ENCODE measurements around the gene FAM210A. TPM values are rescaled to one million over a fixed set of nuclear protein-coding genes. Genes with fewer than 3 reads are reported as not detected.
A peak's percentile ranks its signal among the peaks of the same experiment; 100 is the strongest.

Gene FAM210A
- total and polyA plus RNA-seq, 9 of the 15 experiments (the other 6 are each of a cell fraction or from before 2014, with no cell fraction given) = 8.3 to 41.7 (median 19.1) TPM

DNA sequence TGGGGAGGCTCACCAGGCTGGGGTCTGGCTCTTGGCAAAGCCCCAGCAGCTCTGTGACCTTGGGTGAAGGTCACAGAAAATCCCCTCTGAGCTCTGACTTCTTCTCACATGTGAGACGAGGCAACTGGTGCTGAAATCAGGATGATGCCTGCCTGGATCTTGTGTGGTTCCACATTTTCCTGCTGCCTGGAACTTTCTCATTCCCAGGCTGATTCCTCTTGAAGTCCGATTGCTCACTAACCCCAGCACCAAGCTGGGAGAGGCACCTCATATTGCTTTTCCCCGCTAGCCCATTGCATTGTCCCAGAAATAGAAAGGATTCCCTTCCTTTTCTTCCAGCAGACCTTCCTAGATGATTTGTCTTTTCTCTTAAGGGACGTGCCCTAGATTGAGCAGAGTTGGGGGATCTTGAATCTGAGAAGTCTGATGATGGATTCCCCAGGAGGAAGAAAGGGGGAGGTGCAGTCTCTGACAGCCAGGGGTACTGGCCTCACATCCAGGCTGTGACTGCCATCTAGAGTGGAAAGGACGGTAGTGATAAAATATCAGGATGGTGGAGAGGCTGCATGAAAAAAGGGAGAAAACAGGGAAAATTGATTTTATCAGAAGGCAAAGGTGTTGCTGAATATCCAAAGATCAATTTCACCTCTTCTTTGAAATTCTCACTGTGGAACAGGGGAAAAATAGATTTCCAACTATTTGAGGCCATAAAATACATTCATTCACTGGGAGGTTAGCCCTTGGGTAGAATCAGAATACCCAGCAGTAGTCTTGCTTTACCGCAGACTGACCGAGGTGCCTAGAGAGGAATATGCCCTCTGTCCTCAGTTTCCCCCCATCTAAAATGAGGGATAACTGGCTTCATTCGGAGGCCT lies 96.3 kb downstream of the FAM210A start:
- FAIRE-seq = peak; percentile 94
- Histone ChIP-seq H3K9ac (ENCODE audit: insufficient read depth in 1 of 2, low read depth in 2 of 2, low read length in 2 of 2) (no peak overlapping the region), H3K4me2 (ENCODE audit: insufficient read depth, low read length) (no peak overlapping the region), H3K27me3 (ENCODE audit: control insufficient read depth in 2 of 2, insufficient read depth in 2 of 2, low read length in 2 of 2) (peaks cover 7 to 30% of the 10 kb centered on the region in 2 experiments; a peak in 4 of 5 replicates), H2AFZ (ENCODE audit: low read depth, low read length) (no peak overlapping the region), H3K27ac (ENCODE audit: extremely low read depth, low read depth, low read length) (no peak overlapping the region), H3K9me1 (ENCODE audit: control insufficient read depth, insufficient read depth, low read length) (no peaks in the 10 kb centered on the region), H3K36me3 (ENCODE audit: control insufficient read depth, insufficient read depth, low read length) (no peaks in the 10 kb centered on the region), H3K9me3 (replicated peaks; ENCODE audit: control insufficient read depth, insufficient read depth, low read depth, low read length) (0 out of 2 replicates have a peak, but pooled peaks cover 4% of the 10 kb centered on the region), H3K79me2 (ENCODE audit: control insufficient read depth, insufficient read depth, low read length) (no peaks in the 10 kb centered on the region), H4K20me1 (replicated peaks; ENCODE audit: control insufficient read depth, insufficient read depth, low read length) (no peaks in the 10 kb centered on the region; the same call in 1 of the 2 replicates), H3K4me1 (replicated peaks in 1 of 2; ENCODE audit: control insufficient read depth in 2 of 2, insufficient read depth in 2 of 2, low read length in 2 of 2) (no peaks in the 10 kb centered on the region), H3K4me3 (no peak overlapping the region)
- BruUV-seq (replicated peaks) = no TSS peak
- in situ Hi-C loops (cut with MboI) = no loop called here
- WGBS (ENCODE audit: insufficient coverage, low coverage, missing lambda C conversion rate) = 14% methylated on average over 8 of the region's 8 CpGs
- intact Hi-C loops (cut with micrococcal nuclease) = loop anchor here (1.0 kb wide), 1 partner anchor 72 kb away; no protein-coding TSS in a partner anchor
- peak; percentile 66 to 76 (median 74) for DNase-seq (ENCODE audit: extremely low read depth in 1 of 4, low spot score in 3 of 4)
- CTCF ChIA-PET (ENCODE audit: low intra/inter-chr PET ratio) = interaction anchor here (0.6 to 1.4 kb wide), 3 partner anchors 49 to 904 kb away, joined by 3 to 5 read pairs (median 3); no protein-coding TSS in a partner anchor
- POLR2A ChIA-PET = interaction anchor here (0.7 to 1.7 kb wide), 2 partner anchors 9 to 216 kb away, joined by 3 to 6 read pairs; no protein-coding TSS in a partner anchor
- ATAC-seq = peak; percentile 94
- TF ChIP-seq, protein P1, sequence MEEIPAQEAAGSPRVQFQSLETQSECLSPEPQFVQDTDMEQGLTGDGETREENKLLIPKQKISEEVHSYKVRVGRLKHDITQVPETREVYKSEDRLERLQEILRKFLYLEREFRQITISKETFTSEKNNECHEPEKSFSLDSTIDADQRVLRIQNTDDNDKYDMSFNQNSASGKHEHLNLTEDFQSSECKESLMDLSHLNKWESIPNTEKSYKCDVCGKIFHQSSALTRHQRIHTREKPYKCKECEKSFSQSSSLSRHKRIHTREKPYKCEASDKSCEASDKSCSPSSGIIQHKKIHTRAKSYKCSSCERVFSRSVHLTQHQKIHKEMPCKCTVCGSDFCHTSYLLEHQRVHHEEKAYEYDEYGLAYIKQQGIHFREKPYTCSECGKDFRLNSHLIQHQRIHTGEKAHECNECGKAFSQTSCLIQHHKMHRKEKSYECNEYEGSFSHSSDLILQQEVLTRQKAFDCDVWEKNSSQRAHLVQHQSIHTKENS (CRISPR knock-in tag; IDR thresholded peaks at IDR 0.05) = no peak
- no peak for TF ChIP-seq CEBPB (tag; IDR thresholded peaks at IDR 0.05)
- no peak for TF ChIP-seq BRD9 (IDR thresholded peaks at IDR 0.05; ENCODE audit: low read depth, partially characterized antibody)
- no peak for TF ChIP-seq HLTF (IDR thresholded peaks at IDR 0.05)
- TF ChIP-seq, protein P2, sequence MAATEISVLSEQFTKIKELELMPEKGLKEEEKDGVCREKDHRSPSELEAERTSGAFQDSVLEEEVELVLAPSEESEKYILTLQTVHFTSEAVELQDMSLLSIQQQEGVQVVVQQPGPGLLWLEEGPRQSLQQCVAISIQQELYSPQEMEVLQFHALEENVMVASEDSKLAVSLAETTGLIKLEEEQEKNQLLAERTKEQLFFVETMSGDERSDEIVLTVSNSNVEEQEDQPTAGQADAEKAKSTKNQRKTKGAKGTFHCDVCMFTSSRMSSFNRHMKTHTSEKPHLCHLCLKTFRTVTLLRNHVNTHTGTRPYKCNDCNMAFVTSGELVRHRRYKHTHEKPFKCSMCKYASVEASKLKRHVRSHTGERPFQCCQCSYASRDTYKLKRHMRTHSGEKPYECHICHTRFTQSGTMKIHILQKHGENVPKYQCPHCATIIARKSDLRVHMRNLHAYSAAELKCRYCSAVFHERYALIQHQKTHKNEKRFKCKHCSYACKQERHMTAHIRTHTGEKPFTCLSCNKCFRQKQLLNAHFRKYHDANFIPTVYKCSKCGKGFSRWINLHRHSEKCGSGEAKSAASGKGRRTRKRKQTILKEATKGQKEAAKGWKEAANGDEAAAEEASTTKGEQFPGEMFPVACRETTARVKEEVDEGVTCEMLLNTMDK (IDR thresholded peaks at IDR 0.05; ENCODE audit: borderline replicate concordance, insufficient read depth, low read depth, low read length, poor library complexity, severe bottlenecking) = no peak
- no peak for TF ChIP-seq ZNF589 (CRISPR knock-in tag; IDR thresholded peaks at IDR 0.05; ENCODE audit: low read depth)
- TF ChIP-seq, protein P3, sequence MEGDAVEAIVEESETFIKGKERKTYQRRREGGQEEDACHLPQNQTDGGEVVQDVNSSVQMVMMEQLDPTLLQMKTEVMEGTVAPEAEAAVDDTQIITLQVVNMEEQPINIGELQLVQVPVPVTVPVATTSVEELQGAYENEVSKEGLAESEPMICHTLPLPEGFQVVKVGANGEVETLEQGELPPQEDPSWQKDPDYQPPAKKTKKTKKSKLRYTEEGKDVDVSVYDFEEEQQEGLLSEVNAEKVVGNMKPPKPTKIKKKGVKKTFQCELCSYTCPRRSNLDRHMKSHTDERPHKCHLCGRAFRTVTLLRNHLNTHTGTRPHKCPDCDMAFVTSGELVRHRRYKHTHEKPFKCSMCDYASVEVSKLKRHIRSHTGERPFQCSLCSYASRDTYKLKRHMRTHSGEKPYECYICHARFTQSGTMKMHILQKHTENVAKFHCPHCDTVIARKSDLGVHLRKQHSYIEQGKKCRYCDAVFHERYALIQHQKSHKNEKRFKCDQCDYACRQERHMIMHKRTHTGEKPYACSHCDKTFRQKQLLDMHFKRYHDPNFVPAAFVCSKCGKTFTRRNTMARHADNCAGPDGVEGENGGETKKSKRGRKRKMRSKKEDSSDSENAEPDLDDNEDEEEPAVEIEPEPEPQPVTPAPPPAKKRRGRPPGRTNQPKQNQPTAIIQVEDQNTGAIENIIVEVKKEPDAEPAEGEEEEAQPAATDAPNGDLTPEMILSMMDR (IDR thresholded peaks at IDR 0.05 in 2 of 3, conservative IDR thresholded peaks at IDR 0.05 in 1 of 3; ENCODE audit: insufficient read depth in 2 of 3, low read depth in 1 of 3, low read length in 3 of 3) = peak; percentile 67 to 91 (median 87)
- TF ChIP-seq ZNF3 (CRISPR knock-in tag; IDR thresholded peaks at IDR 0.05) = no peak
- TF ChIP-seq, protein P4, sequence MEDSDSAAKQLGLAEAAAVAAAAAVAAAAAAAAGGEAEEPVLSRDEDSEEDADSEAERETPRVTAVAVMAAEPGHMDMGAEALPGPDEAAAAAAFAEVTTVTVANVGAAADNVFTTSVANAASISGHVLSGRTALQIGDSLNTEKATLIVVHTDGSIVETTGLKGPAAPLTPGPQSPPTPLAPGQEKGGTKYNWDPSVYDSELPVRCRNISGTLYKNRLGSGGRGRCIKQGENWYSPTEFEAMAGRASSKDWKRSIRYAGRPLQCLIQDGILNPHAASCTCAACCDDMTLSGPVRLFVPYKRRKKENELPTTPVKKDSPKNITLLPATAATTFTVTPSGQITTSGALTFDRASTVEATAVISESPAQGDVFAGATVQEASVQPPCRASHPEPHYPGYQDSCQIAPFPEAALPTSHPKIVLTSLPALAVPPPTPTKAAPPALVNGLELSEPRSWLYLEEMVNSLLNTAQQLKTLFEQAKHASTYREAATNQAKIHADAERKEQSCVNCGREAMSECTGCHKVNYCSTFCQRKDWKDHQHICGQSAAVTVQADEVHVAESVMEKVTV (CRISPR knock-in tag; IDR thresholded peaks at IDR 0.05) = peak; percentile 43; the same call in 1 of the 2 replicates
- 0 out of 4 replicates have a peak, but pooled peaks of 1 of the 2 experiments have one; percentile 17 for TF ChIP-seq RCOR1 (IDR thresholded peaks at IDR 0.05; ENCODE audit: borderline replicate concordance in 1 of 2, low read depth in 2 of 2, low read length in 2 of 2)
- no peak for TF ChIP-seq SMARCB1 (IDR thresholded peaks at IDR 0.05; ENCODE audit: insufficient read length, low read depth)
- TF ChIP-seq PHF21A (IDR thresholded peaks at IDR 0.05; ENCODE audit: borderline replicate concordance, low read depth) = no peak
- TF ChIP-seq SMC3 (conservative IDR thresholded peaks at IDR 0.05; ENCODE audit: insufficient read depth, low read depth, low read length) = peak; percentile 62; the same call in 1 of the 2 replicates

Measured in K562 (cell line).